Measurements from ENCODE around the gene PHKG2.
"Not testable (repeated sequence)": the region's sequence is repeated elsewhere in the genome, so short reads cannot be mapped to it uniquely, and the experiment has no call there.

PHKG2 gene, protein sequence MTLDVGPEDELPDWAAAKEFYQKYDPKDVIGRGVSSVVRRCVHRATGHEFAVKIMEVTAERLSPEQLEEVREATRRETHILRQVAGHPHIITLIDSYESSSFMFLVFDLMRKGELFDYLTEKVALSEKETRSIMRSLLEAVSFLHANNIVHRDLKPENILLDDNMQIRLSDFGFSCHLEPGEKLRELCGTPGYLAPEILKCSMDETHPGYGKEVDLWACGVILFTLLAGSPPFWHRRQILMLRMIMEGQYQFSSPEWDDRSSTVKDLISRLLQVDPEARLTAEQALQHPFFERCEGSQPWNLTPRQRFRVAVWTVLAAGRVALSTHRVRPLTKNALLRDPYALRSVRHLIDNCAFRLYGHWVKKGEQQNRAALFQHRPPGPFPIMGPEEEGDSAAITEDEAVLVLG

DNA sequence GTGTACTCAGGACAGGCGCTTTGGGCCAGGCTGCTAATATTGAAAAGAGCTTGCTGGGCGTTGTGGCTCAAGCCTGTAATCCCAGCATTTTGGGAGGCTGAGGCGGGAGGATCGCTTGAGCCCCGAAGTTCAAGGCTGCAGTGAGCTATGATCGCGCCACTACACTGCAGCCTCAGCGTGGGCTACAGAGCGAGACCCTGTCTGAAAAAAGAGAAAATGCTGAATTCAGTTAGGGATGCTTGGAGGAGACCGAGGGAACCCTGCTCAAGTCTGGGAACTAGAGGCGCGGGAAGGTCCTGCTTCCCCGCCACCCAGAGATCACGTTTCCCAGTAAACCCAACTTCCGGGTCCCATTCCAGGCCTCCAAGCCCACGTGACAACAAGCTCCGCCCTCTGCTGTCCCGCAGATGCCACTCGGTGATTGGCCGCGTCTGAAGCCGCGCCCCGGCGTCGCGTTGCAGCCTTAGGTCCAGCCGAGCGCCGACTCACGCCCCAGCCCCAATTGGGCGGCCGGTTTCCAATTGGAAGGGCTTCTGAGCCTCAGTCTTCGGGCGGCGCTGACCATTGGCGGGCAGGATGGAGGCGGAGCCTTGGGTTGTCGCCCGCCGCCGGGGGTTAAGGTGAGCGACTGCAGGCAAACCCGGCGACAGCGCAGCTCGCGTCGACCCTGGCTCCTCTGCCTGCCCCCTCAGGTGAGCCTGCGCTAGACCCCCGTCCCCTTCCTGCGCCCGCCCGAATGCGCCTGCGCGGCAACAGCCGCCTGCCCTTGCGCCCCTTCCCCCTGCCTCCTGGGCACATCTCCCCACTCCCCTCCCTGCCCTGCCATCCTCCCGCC, at the start of gene PHKG2:
Gene PHKG2, plus strand, starts transcription at position 627 of the 835 bp plus-strand sequence. CDS start 396 bp downstream, outside the sequence.
- DNase-seq = peak; percentile 98

DNA sequence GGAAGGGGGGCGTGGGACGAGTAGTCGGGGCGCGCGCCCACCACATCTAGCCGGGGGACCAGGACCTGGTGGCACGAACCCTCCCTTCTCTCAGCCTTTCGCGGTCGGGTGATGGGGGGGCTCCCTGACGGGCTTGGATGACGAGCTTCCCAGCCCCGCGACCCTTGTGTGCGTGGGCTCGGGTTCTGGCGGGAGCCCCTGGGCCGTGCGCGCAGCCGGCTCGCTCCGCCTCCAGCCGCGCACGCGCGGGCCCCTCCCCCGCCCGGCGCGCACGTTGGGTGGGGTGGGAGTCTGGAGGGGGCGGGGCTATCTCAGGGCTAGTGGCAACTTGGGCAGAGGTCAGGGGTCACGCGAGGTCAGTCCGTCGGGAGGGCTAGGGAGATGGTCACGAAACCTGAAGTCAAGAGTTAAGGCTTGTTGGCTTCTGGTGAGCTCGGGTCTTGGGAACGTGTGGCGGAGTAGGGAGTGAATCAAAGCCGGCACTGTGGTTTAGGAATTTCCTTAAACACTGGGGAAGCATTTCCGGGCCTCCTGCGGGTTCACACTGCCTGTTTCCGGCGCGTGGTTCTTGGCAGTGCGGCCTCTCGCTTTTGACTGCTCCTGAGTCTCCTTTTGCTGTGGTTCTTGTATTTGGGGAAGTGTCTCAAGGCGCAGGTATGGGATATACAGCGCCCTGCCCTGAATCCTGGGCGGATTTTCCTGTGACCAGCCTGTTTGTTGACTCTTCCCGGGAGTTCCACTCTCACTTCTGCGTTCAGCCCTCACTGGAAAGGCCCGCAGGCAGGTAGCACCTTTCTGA, 49.2 kb upstream of the PHKG2 start, which contains the start of gene SRCAP:
Gene SRCAP, plus strand, starts transcription at position 356 of the 799 bp plus-strand sequence. CDS start 1,654 bp downstream, outside the sequence.
- peak; percentile 93 for DNase-seq

DNA sequence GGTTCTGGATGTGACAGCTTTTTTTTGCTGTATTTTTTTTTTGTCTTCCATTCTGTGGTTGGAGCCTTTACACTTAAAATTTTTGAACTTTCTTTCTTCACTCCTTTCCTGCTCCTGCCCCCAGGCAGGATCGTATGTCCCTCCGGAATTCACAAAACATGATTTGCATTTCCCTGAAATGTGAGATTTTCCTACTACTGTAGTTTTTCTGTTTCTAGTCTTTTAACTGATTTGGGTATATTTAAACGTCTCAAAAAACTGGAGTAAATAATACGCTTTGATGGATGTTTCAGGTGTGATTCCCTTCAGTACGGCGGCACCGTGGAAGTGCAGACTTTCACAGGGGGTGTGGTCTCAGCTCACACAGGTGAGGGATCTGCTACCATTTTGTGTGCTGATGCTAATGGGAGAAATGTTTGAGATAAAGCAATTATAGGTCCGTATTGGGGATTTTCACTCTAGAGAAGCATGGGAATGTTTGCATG, 48.6 kb upstream of the PHKG2 start:
- no peak for DNase-seq

DNA sequence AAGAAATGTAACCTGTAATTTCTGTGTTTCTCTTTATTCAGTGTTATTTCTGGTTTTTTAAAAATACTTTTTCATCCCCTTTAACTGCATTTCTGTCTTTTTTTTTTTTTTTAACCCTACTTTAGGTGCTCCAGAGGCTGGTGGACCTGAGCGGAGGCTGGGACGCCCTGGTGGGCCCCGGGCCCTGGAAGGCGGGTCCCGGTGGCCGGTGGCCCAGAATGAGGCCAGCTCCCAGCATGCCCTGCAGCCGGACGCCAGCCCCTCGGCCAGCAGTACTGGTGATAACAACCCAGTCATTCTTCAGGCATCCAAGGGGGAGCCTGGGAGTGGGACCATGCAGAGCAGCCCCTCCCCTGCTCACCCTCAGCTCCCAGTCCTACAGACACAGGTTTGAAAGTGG, 47.7 kb upstream of the PHKG2 start:
- no peak for DNase-seq

DNA sequence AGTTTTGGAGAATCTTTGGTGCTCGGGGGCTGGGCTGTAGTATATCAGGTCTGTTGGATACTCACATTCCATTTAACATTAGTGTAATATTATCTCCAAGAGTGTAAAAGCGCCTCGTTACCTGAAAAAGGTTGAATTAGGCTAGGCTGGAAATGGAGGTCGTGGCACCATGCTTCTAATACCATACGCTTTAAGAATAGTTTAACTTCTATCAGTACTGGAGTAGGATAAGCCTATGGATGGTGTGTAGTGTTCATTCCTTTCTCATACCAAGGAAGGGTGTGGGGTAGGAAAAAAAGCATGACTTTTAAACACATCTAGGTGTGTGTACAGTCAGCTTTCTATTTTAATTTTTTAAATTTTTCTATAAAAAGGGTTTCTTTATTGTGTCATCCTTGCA, 47.3 kb upstream of the PHKG2 start:
- no peak for DNase-seq

DNA sequence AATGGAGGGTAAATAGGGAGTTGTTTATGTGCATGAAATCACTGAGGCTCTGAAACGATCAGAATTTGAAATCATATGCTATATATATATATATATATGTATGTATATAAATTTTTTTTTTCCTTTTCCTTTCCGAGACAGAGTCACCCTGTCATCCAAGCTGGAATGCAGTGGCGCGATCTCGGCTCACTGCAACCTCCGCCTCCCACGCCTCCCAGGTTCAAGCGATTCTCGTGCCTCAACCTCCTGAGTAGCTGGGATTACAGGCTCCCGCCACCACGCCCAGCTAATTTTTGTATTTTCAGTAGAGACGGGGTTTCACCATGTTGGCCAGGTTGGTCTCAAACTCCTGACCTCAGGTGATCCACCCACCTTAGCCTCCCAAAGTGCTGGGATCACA, 45.2 kb upstream of the PHKG2 start:
- DNase-seq = not testable (repeated sequence)

DNA sequence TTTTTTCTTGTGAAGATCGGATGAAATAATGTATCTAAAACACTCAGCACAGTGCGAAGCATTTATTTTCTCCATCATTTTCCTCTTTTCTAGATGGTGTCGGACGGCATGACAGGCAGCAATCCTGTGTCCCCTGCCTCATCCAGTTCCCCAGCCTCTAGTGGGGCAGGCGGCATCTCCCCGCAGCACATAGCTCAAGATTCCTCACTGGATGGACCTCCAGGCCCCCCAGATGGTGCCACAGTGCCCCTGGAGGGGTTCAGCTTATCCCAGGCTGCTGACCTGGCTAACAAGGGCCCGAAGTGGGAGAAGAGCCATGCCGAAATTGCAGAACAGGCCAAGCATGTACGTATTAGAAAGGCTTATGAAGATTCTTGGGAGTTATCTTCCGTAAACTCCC, 44.3 kb upstream of the PHKG2 start:
- no peak for DNase-seq

DNA sequence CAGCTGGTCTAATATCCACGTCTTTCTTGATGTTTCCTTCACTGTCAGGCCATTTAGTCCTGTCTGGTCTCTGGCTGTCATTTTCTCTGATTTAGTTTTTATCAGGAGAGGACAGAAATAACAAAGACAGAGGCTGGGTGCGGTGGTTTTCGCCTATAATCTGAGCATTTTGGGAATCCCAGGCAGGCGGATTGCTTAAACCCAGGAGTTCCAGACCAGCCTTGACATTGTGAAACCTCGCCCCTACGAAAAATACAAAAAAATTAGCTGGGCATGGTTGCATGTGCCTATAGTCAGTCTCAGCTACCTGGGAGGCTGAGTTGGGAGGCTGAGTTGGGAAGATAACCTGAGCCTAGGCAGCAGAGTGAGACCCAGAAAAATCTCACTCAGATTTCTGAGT, 42.2 kb upstream of the PHKG2 start:
- no peak for DNase-seq

DNA sequence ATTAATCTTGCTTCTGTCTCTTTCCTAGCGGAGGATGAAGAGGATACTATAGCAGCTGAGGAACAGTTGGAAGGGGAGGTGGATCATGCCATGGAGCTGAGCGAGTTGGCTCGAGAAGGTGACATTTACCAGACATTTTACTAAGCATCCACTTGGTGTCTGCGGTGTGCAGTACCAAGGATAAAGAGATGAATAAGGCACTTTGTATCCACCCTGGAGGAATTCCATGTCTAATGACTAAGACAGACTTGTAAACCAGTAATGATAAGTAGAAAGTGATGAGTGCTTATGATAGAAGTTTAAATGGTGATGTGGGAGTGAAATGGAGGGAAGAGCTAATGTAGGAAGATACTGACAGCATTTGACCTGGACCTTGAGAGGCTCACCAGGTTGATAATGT, 37.3 kb upstream of the PHKG2 start:
- DNase-seq = no peak

DNA sequence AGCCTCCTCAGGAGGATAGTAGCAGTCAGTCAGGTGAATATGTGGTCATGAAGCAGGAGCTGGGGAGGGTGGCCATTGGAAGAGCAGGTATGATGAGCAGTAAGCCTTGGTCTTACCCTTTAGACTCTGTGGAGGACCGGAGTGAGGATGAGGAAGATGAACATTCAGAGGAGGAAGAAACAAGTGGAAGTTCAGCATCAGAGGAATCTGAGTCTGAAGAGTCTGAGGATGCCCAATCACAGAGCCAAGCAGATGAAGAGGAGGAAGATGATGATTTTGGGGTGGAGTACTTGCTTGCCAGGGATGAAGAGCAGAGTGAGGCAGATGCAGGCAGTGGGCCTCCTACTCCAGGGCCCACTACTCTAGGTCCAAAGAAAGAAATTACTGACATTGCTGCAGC, 36.5 kb upstream of the PHKG2 start:
- DNase-seq = no peak

DNA sequence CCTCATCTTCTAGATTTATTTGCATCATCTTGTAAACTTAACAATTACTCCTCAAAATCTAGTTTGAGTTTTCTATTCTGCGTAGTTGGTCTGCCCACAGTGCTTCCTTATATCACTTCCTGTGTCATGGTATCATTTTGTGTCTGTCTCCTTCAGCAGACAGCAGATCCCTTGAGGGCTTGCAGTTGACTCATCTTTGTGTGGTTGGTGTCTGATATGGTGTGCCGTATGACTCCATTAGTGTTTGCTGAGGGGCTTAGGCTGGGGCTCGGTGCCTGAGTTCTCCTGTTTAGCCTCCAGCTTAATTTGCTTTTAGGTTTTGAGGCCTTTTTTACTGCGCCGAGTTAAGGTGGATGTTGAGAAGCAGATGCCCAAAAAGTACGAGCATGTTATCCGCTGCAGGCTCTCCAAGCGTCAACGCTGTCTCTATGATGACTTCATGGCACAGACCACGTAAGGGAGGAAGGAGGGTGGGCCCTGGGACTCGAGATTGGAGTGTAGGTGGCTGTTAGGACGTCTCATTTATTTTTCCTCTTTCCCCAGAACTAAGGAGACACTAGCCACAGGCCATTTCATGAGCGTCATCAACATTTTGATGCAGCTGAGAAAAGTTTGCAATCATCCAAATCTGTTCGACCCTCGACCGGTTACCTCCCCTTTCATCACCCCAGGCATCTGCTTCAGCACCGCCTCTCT, 32.3 kb upstream of the PHKG2 start:
- peak; percentile 63 for DNase-seq

DNA sequence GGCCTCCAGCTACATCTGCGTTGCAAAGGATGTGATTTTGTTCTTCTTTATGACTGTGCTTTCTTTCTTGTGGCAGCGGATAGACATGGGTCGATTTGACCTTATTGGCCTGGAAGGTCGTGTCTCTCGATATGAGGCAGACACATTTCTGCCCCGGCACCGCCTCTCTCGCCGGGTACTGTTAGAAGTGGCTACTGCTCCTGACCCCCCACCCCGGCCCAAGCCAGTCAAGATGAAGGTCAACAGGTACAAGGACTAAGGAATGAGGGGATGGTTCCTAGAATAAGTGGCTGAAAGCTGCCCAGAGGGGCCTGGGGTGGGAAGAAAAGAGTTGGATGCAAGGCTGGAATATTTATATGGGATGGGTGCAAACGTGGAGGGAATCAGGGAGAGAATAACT, 28.1 kb upstream of the PHKG2 start:
- DNase-seq = no peak

DNA sequence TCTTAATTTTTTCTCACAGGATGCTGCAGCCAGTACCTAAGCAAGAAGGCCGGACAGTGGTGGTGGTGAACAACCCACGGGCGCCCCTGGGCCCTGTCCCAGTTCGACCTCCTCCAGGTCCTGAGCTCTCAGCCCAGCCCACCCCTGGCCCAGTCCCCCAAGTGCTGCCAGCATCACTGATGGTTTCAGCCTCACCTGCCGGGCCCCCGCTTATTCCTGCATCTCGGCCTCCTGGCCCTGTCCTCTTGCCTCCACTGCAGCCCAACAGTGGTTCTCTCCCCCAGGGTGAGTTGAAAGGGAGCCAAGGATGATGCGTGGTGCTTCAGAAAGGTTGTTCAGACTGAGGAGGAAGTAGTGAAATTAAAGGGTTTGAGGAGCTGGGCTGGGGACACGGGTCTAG, 27.5 kb upstream of the PHKG2 start:
- DNase-seq = no peak

DNA sequence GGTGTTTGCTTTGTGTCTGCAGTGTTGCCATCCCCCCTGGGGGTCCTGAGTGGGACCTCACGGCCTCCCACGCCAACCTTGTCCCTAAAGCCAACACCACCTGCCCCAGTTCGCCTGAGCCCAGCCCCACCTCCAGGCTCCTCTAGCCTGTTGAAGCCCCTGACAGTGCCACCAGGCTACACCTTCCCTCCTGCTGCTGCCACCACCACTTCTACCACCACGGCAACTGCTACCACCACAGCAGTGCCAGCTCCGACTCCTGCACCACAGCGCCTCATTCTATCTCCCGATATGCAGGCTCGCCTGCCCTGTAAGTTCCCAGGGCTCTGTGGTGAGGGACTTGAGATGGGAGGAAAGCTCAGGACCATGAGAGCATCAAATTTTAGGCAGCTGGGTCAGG, 27.1 kb upstream of the PHKG2 start:
- no peak for DNase-seq

DNA sequence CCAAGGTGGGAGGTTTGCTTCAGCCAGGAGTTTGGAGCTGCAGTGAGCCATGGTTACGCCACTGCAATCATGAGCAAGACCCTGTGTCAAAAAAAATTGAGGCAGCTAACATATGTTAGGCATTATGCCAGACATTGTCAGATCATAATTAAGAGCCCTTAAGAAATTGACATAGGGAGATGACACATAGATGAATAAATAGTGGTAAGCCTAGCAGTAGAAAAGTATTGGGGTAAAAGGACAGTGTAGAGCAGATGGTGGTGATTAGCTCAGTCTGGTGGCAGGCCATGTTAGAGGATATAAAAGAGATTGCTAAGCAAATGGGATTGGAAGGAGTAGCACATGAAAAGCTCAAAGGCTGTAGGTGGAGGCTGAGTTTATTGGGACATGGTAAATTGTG, 26.6 kb upstream of the PHKG2 start:
- no peak for DNase-seq

DNA sequence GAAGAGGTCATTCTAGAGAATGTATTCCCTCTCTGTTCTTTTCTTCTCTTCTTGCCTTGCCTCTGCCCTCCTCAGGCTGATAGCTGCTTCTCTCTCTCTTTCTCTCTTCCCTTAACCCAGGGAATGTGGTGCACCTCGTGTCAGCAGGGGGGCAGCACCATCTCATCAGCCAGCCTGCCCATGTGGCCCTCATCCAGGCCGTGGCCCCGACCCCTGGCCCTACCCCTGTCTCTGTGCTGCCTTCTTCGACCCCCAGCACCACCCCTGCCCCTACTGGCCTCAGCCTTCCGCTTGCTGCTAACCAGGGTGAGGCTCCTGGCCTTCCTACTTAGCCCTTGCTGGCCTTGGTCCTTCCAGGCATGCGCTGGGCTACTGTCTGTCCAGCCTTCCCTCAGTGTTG, 25.8 kb upstream of the PHKG2 start:
- DNase-seq = no peak

DNA sequence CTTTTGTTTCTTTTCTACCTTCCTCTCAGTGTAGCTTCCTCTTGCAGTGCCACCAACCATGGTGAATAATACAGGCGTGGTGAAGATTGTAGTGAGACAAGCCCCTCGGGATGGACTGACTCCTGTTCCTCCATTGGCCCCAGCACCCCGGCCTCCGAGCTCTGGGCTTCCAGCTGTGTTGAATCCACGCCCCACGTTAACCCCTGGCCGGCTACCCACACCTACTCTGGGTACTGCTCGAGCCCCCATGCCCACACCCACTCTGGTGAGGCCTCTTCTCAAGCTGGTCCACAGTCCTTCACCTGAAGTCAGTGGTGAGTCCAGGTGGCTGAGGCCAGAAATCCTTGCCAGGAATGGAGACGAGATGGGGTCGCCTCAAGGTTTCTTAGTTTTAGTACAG, 25.3 kb upstream of the PHKG2 start:
- DNase-seq = no peak

DNA sequence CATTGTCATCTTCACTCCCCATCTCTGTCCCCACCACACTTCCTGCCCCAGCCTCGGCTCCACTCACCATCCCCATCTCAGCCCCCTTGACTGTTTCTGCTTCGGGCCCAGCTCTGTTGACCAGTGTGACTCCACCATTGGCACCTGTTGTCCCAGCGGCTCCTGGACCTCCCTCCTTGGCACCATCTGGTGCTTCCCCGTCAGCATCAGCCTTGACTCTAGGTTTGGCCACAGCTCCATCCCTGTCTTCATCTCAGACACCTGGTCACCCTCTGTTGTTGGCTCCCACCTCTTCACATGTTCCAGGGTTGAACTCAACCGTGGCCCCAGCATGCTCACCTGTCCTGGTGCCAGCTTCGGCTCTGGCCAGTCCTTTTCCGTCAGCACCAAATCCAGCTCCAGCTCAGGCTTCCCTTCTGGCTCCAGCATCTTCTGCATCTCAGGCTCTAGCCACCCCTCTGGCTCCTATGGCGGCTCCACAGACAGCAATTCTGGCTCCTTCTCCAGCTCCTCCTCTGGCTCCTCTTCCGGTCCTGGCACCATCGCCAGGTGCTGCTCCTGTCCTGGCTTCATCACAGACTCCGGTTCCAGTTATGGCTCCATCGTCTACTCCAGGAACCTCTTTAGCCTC, 24.4 kb upstream of the PHKG2 start:
- no peak for DNase-seq

DNA sequence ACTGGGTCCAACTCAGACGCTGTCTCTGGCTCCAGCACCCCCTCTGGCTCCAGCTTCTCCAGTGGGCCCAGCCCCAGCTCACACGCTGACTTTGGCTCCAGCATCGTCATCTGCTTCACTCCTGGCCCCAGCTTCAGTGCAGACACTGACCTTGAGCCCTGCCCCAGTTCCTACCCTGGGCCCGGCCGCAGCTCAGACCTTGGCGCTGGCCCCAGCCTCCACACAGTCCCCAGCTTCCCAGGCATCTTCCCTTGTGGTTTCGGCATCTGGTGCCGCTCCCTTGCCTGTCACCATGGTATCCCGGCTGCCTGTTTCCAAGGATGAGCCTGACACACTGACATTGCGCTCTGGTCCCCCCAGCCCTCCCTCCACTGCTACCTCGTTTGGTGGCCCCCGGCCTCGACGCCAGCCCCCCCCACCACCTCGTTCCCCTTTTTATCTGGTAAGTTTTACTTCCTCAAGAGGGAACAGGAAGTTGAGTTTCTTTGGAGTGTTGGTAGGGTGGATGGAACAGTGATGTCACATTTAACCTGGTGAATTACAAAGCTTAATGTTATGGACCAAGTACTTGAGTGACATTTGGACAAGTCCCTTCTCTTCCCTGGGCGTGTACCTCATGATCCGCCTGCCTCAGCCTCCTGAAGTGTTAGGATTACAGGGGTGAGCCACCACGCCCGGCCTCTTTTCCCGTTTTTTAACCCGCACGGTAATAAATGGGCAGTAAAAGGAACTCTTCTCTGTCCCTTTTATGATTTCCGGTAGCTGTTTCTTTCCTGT, 23.4 kb upstream of the PHKG2 start:
- DNase-seq = no peak

DNA sequence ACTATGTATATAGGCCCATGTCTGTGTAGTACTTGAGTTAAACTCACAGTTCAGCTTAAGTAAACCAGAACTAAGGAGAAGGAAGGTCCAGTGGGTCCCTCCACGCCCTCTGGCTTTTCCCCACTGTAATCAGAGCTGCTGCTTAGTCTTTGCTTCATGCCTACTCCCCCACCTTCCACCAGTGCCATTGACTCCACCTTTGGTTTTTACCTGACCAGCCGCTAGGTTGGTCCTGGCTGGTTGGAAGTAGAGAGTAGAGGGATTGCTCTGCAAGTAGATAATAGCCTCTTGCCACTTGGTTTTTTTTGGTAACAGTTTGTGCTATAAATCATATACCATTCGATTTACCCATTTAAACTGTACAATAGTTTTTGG, 22.8 kb upstream of the PHKG2 start:
- DNase-seq = no peak

DNA sequence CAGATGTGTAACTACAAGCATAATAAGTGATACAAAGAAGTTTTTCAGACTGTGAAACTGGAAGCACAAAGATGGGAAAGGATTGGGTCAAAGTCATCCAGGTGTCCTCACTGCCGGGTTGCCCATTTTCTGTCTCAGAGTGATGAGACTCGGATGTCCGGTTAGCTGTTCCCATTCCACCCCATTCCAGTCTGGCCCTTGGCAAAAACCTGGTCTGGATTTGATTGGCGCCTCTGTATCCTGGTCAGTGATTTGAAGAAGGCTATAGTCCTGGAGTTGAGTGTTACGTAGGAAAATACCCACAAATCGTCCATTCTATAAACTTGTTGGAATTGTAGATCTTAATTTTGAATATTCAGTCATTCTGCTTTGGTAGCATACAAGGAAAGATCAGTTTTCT, 19.9 kb upstream of the PHKG2 start:
- DNase-seq = no peak

Data from stimulated activated CD8-positive, alpha-beta memory T cell treated with anti-CD3 and anti-CD28 coated beads, Interleukin-4, amount 100 ng/mL, for 48 hours (primary cell).